Panc1 (cell line): ENCODE results near the gene CHRNB1. TPM values are rescaled to one million over a fixed set of nuclear protein-coding genes. Genes with fewer than 3 reads are reported as not detected.
"Not testable (repeated sequence)": the region's sequence is repeated elsewhere in the genome, so short reads cannot be mapped to it uniquely, and the experiment has no call there.

Experiments used
- ATAC-seq: fragments of 200-7000 bp; cut with Tn5 transposase; 2 replicates; pipeline ENCODE4 v1.9.1; 2020; ENCODE audit warnings: mild to moderate bottlenecking, moderate library complexity
- BruUV-seq: library from RNA; stranded (reverse); fragments of 400-500 nt; replicated peaks from 2 replicates; lab custom pipeline; 2021; lab: Mats Ljungman, UMichigan
- CTCF ChIA-PET: fragments of 300-600 bp; sonication (Branson Sonifier 250); formaldehyde crosslinking; loops from one replicate; lab custom pipeline; 2022; ENCODE audit warnings: antibody characterized with exemption; lab: Charles Lee
- POLR2A ChIA-PET: fragments of 300-600 bp; sonication (Branson Sonifier 250); formaldehyde crosslinking; loops from one replicate; lab custom pipeline; 2022; ENCODE audit warnings: antibody characterized with exemption; lab: Charles Lee
- DNase-seq: peaks from one replicate; pipeline ENCODE4 v3.0.0-alpha.2; 2010; ENCODE audit warnings: low read depth, low spot score
- H3K27ac ChIP-seq: 2 replicates; pipeline ENCODE4 v1.5.1; 2011; ENCODE audit warnings: mild to moderate bottlenecking, low read length, inconsistent platforms
- H3K27me3 ChIP-seq: fragments of 200-500 bp; sonication (Bioruptor generic); 2 replicates; pipeline ENCODE4 v1.6.0; 2014; ENCODE audit warnings: low read length, inconsistent platforms; ENCODE audit not compliant: control insufficient read depth, insufficient read depth
- H3K36me3 ChIP-seq: fragments of 200-500 bp; sonication (Bioruptor generic); 2 replicates; pipeline ENCODE4 v1.5.1; 2014; ENCODE audit warnings: inconsistent platforms, mild to moderate bottlenecking, low read length, moderate library complexity; ENCODE audit not compliant: control insufficient read depth, insufficient read depth
- H3K4me1 ChIP-seq: 2 replicates; pipeline ENCODE4 v1.5.1; 2011; ENCODE audit warnings: inconsistent platforms, mild to moderate bottlenecking, low read length, moderate library complexity; ENCODE audit not compliant: control insufficient read depth, insufficient read depth
- H3K4me3 ChIP-seq, 2 experiments: 2 replicates each; pipeline ENCODE4 v1.5.1; 2011 to 2012; ENCODE audit warnings: low read depth in 2 of 2, low read length in 2 of 2, mild to moderate bottlenecking in 2 of 2, inconsistent platforms in 1 of 2, moderate library complexity in 1 of 2
- H3K9me3 ChIP-seq: fragments of 200-500 bp; sonication (Bioruptor generic); 2 replicates; pipeline ENCODE4 v1.5.1; 2014; ENCODE audit warnings: low read depth, mild to moderate bottlenecking, inconsistent platforms, low read length, moderate library complexity; ENCODE audit not compliant: control insufficient read depth, insufficient read depth
- POLR2AphosphoS5 ChIP-seq: IDR thresholded peaks from 2 replicates; pipeline ENCODE4 v1.6.1; 2012; ENCODE audit warnings: mild to moderate bottlenecking, low read depth, low read length, moderate library complexity
- REST ChIP-seq, 2 experiments: IDR thresholded peaks; 2 replicates each; pipeline ENCODE4 v1.6.1; 2011 to 2012; ENCODE audit warnings: low read depth in 2 of 2, control low read depth in 1 of 2, low read length in 1 of 2, mild to moderate bottlenecking in 1 of 2, moderate library complexity in 1 of 2; ENCODE audit not compliant: insufficient read depth in 1 of 2
- SIN3A ChIP-seq: IDR thresholded peaks from 2 replicates; pipeline ENCODE4 v1.6.1; 2012; ENCODE audit warnings: low read depth, mild to moderate bottlenecking, low read length, moderate library complexity, borderline replicate concordance; ENCODE audit not compliant: insufficient read depth
- TCF7L2 ChIP-seq: IDR thresholded peaks from 2 replicates; pipeline ENCODE4 v1.6.1; 2011; ENCODE audit warnings: mild to moderate bottlenecking, low read depth, low read length, inconsistent platforms
- in situ Hi-C: cut with HindIII; loops from 2 replicates; pipeline ENCODE4 v1.10.0; 2016; ENCODE audit warnings: low sequenced_read_pairs, low pct_unique_long_range_greater_than_20kb
- intact Hi-C: fragments of 100-400 bp; cut with micrococcal nuclease; formaldehyde crosslinking; loops from one replicate; pipeline ENCODE4 v1.10.0; 2022; ENCODE audit not compliant: unreplicated experiment
- total RNA-seq: library from RNA; stranded (reverse); gene quantifications from one replicate; pipeline ENCODE4 v1.2.1, GENCODE V29; 2021; ENCODE audit not compliant: unreplicated experiment
- TF ChIP-seq, protein P1 (sequence below): fragments of 450-650 bp; IDR thresholded peaks from 2 replicates; pipeline ENCODE4 v1.5.1; 2017; ENCODE audit warnings: mild to moderate bottlenecking

The CHRNB1 gene
- total RNA-seq, 1 experiment from 2014 or later: 14.3 TPM

GRCh38 chr17:7479213-7480088 lies 34.6 kb downstream of the CHRNB1 start, which contains the start of gene ZBTB4:
Gene ZBTB4 (minus strand): TSS chr17:7479631. CDS start chr17:7466801, 12,830 bp downstream.
- in situ Hi-C loops: no loop called here
- intact Hi-C loops: no loop called here
- Histone ChIP-seq H3K9me3 (no peaks in the 10 kb centered on the region), H3K4me1 (peaks cover 33% of the 10 kb centered on the region), H3K27me3 (no peaks in the 10 kb centered on the region), H3K4me3 (peak within 1 kb of the TSS; percentile 61 to 66), H3K36me3 (no peaks in the 10 kb centered on the region), H3K27ac (peak within 1 kb of the TSS; percentile 83)
- ChIA-PET CTCF (no interaction called here), POLR2A (interaction anchor here (0.6 kb wide), 2 partner anchors 20 to 150 kb away, joined by 3 to 8 read pairs; no protein-coding TSS in a partner anchor)
- 0 out of 2 replicates have a peak, but pooled peaks have one; percentile 26 for ATAC-seq
- DNase-seq: no peak
- TF ChIP-seq POLR2AphosphoS5 (no peak), SIN3A (no peak), REST (IDR thresholded peaks at IDR 0.05; ENCODE audit: insufficient read depth in 1 of 2, low read depth in 2 of 2, low read length in 1 of 2) (no peak), TCF7L2 (0 out of 2 replicates have a peak, but pooled peaks have one; percentile 38)
- TF ChIP-seq, protein P1, sequence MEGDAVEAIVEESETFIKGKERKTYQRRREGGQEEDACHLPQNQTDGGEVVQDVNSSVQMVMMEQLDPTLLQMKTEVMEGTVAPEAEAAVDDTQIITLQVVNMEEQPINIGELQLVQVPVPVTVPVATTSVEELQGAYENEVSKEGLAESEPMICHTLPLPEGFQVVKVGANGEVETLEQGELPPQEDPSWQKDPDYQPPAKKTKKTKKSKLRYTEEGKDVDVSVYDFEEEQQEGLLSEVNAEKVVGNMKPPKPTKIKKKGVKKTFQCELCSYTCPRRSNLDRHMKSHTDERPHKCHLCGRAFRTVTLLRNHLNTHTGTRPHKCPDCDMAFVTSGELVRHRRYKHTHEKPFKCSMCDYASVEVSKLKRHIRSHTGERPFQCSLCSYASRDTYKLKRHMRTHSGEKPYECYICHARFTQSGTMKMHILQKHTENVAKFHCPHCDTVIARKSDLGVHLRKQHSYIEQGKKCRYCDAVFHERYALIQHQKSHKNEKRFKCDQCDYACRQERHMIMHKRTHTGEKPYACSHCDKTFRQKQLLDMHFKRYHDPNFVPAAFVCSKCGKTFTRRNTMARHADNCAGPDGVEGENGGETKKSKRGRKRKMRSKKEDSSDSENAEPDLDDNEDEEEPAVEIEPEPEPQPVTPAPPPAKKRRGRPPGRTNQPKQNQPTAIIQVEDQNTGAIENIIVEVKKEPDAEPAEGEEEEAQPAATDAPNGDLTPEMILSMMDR: no peak
- BruUV-seq: no TSS peak

- TF ChIP-seq, protein P1: no peak
- TF ChIP-seq REST (IDR thresholded peaks at IDR 0.05; ENCODE audit: insufficient read depth in 1 of 2, low read depth in 2 of 2, low read length in 1 of 2) (no peak), POLR2AphosphoS5 (no peak), TCF7L2 (no peak), SIN3A (no peak)
- ATAC-seq (no peak), DNase-seq (no peak)
- intact Hi-C loops: no loop called here
- H3K27me3 ChIP-seq: no peaks in the 10 kb centered on the region
- ChIA-PET CTCF (no interaction called here), POLR2A (interaction anchor here (0.6 kb wide), 1 partner anchor 20 kb away, joined by 8 read pairs; no protein-coding TSS in a partner anchor)
- H3K4me1 ChIP-seq: peaks cover 33% of the 10 kb centered on the region
- H3K27ac ChIP-seq: peak overlapping the region; percentile 83
- no peaks in the 10 kb centered on the region for H3K9me3 ChIP-seq
- H3K4me3 ChIP-seq: peak overlapping the region; percentile 61
- in situ Hi-C loops: no loop called here
- no peaks in the 10 kb centered on the region; the same call in 1 of the 2 replicates for H3K36me3 ChIP-seq
- BruUV-seq: no TSS peak
These were observed 35.2 kb downstream of the CHRNB1 start for GRCh38 chr17:7480089-7480384.

- CTCF ChIA-PET, DNase-seq, in situ Hi-C loops, BruUV-seq, H3K27me3 ChIP-seq, H3K9me3 ChIP-seq, intact Hi-C loops, ATAC-seq, H3K36me3 ChIP-seq: not testable (repeated sequence)
- peak within 1 kb of the TSS; percentile 83 for H3K27ac ChIP-seq
- POLR2A ChIA-PET: interaction anchor here (0.6 kb wide), 1 partner anchor 38 kb away, joined by 3 read pairs; no protein-coding TSS in a partner anchor
- peak within 1 kb of the TSS in 1 of 2 experiments; percentile 61; a peak in 1 of 4 replicates for H3K4me3 ChIP-seq
- H3K4me1 ChIP-seq: peaks cover 34% of the 10 kb centered on the region
These were observed 36.4 kb downstream of the CHRNB1 start, which contains the start of gene SLC35G6 for GRCh38 chr17:7481275-7481674. Gene SLC35G6 (plus strand): TSS chr17:7481446. CDS start chr17:7481517, 71 bp downstream.
